Measurements from ENCODE around the gene CPOX. TPM values are rescaled to one million over a fixed set of nuclear protein-coding genes. Genes with fewer than 3 reads are reported as not detected.

Gene CPOX
- total RNA-seq, 1 experiment from 2014 or later: 24.7 TPM

- no peak overlapping the region for H3K56ac ChIP-seq (ENCODE audit: insufficient read length, low read depth, low read length)
Observed at GRCh38 chr3:98601180-98601579, 7.8 kb upstream of the CPOX start.

More at GRCh38 chr3:98601180-98601579, 7.8 kb upstream of the CPOX start:
- no peak overlapping the region for H2BK15ac ChIP-seq (ENCODE audit: low read depth, low read length)
- no CpG with 5 or more reads among the region's 2 CpGs for WGBS (ENCODE audit: extremely low coverage, insufficient read length, low lambda C conversion rate)
- H3K27me3 ChIP-seq (ENCODE audit: insufficient read depth, low read length): no peaks in the 10 kb centered on the region
- no peak overlapping the region for H2BK12ac ChIP-seq (ENCODE audit: insufficient read length, low read depth, low read length)
- H4K5ac ChIP-seq (ENCODE audit: insufficient read length, low read depth, low read length): no peak overlapping the region
- H4K91ac ChIP-seq (ENCODE audit: insufficient read length, low read depth, low read length): no peak overlapping the region
- no peaks in the 10 kb centered on the region for H3K4me1 Mint-ChIP-seq
- H2AK5ac ChIP-seq (ENCODE audit: insufficient read length, low read length): no peak overlapping the region
- H3K4ac ChIP-seq (ENCODE audit: low read depth, low read length): no peak overlapping the region
- no peak overlapping the region for H2BK20ac ChIP-seq (ENCODE audit: low read depth, low read length, poor library complexity, severe bottlenecking)
- no peak overlapping the region for H2BK5ac ChIP-seq (ENCODE audit: insufficient read length, low read length)
- no peak overlapping the region for H3K27ac ChIP-seq (ENCODE audit: insufficient read length, low read depth, low read length)
- H3K23me2 ChIP-seq (ENCODE audit: insufficient read length, low read depth, low read length, poor library complexity, severe bottlenecking): no peaks in the 10 kb centered on the region
- no peak overlapping the region for H3K27ac Mint-ChIP-seq
- no peaks in the 10 kb centered on the region for H3K36me3 Mint-ChIP-seq (ENCODE audit: insufficient read depth in 1 of 3, low read depth in 3 of 3)
- H3K27me3 Mint-ChIP-seq (ENCODE audit: low read depth): no peaks in the 10 kb centered on the region; the same call in 1 of the 2 replicates
- H3K23ac ChIP-seq (ENCODE audit: insufficient read length, low read depth, low read length): no peak overlapping the region
- H3K9me3 Mint-ChIP-seq: no peaks in the 10 kb centered on the region; a peak in 1 of 5 replicates
- no peak overlapping the region for H3K18ac ChIP-seq (ENCODE audit: insufficient read length, low read depth, low read length)
- no peak overlapping the region for H4K8ac ChIP-seq (replicated peaks; ENCODE audit: insufficient read length, low read depth, low read length)
- DNase-seq: no peak
- no peak overlapping the region for H3K14ac ChIP-seq (ENCODE audit: insufficient read depth, low read length)
- TF ChIP-seq CTCF (conservative IDR thresholded peaks at IDR 0.05): no peak
- no peak overlapping the region for H2BK120ac ChIP-seq (ENCODE audit: low read depth, low read length, poor library complexity, severe bottlenecking)
- H2AFZ ChIP-seq (ENCODE audit: low read length): no peak overlapping the region
- H3T11ph ChIP-seq (ENCODE audit: low read length): no peak overlapping the region
- no peaks in the 10 kb centered on the region for H4K20me1 ChIP-seq (ENCODE audit: control insufficient read depth, insufficient read depth, insufficient read length)
- no peaks in the 10 kb centered on the region for H3K79me1 ChIP-seq (ENCODE audit: insufficient read depth, low read depth, low read length, poor library complexity, severe bottlenecking)
- no peak overlapping the region for H3K9ac ChIP-seq (ENCODE audit: extremely low read depth, insufficient read length, low read length)
- H3K4me1 ChIP-seq (ENCODE audit: insufficient read depth, low read length): no peaks in the 10 kb centered on the region
- no peak overlapping the region for H3K4me2 ChIP-seq (ENCODE audit: insufficient read depth, insufficient read length, low read length)
- H3K79me2 ChIP-seq (ENCODE audit: insufficient read depth, low read length): no peaks in the 10 kb centered on the region
- H3K4me3 Mint-ChIP-seq: no peak overlapping the region
- no peaks in the 10 kb centered on the region for H3K9me3 ChIP-seq (ENCODE audit: control insufficient read depth, low read depth, low read length)

Measured in H9 (cell line).